Measurements from ENCODE around the gene SLC12A8. TPM values are rescaled to one million over a fixed set of nuclear protein-coding genes. Genes with fewer than 3 reads are reported as not detected.
A peak's percentile ranks its signal among the peaks of the same experiment; 100 is the strongest.

Gene SLC12A8
- total RNA-seq, 1 donor from 2014 or later = 0.58 TPM

GRCh38 chr3:125206934-125207333, 5.6 kb downstream of the SLC12A8 start:
- no peak overlapping the region for H3K27ac Mint-ChIP-seq
- H3K4me3 Mint-ChIP-seq = no peak overlapping the region
- no peak for DNase-seq
- peaks cover 1% of the 10 kb centered on the region for H3K4me1 Mint-ChIP-seq
- ChIA-PET CTCF (no interaction called here), POLR2A (no interaction called here)
- TF ChIP-seq CTCF (IDR thresholded peaks at IDR 0.05) = no peak
- peaks cover 20% of the 10 kb centered on the region for H3K27me3 Mint-ChIP-seq
- no peaks in the 10 kb centered on the region for H3K36me3 Mint-ChIP-seq (ENCODE audit: low read depth)
- intact Hi-C loops (cut with micrococcal nuclease) = no loop called here
- no peak for ATAC-seq (ENCODE audit: low read depth)
- peaks cover 6% of the 10 kb centered on the region for H3K9me3 Mint-ChIP-seq

- H3K36me3 Mint-ChIP-seq (ENCODE audit: low read depth) = no peaks in the 10 kb centered on the region
- ChIA-PET POLR2A (no interaction called here), CTCF (no interaction called here)
- intact Hi-C loops (cut with micrococcal nuclease) = loop anchor here (2.0 kb wide), 1 partner anchor 209 kb away; no protein-coding TSS in a partner anchor
- H3K27me3 Mint-ChIP-seq = peaks cover 3% of the 10 kb centered on the region
- DNase-seq = no peak
- H3K27ac Mint-ChIP-seq = no peak overlapping the region
- peaks cover 6% of the 10 kb centered on the region for H3K9me3 Mint-ChIP-seq
- H3K4me1 Mint-ChIP-seq = peaks cover 8% of the 10 kb centered on the region
- no peak for ATAC-seq (ENCODE audit: low read depth)
- H3K4me3 Mint-ChIP-seq = no peak overlapping the region
- TF ChIP-seq CTCF (IDR thresholded peaks at IDR 0.05) = no peak
Measured at GRCh38 chr3:125203731-125204130, 8.8 kb downstream of the SLC12A8 start.

GRCh38 chr3:125202197-125202596, 10.4 kb downstream of the SLC12A8 start:
- TF ChIP-seq CTCF (IDR thresholded peaks at IDR 0.05) = no peak
- H3K4me1 Mint-ChIP-seq = peaks cover 8% of the 10 kb centered on the region
- H3K27me3 Mint-ChIP-seq = peaks cover 3% of the 10 kb centered on the region
- ATAC-seq (ENCODE audit: low read depth) (peak; percentile 50), DNase-seq (no peak)
- H3K36me3 Mint-ChIP-seq (ENCODE audit: low read depth) = no peaks in the 10 kb centered on the region
- intact Hi-C loops (cut with micrococcal nuclease) = loop anchor here (1.0 to 2.0 kb wide), 2 partner anchors 207 to 274 kb away; no protein-coding TSS in a partner anchor
- H3K27ac Mint-ChIP-seq = no peak overlapping the region
- ChIA-PET CTCF (interaction anchor here (0.6 to 2.3 kb wide), 2 partner anchors 9 to 207 kb away, joined by 3 to 10 read pairs; no protein-coding TSS in a partner anchor), POLR2A (no interaction called here)
- H3K9me3 Mint-ChIP-seq = peaks cover 6% of the 10 kb centered on the region
- H3K4me3 Mint-ChIP-seq = no peak overlapping the region

- Mint-ChIP-seq H3K27ac (no peak overlapping the region), H3K4me1 (peaks cover 8% of the 10 kb centered on the region), H3K4me3 (no peak overlapping the region), H3K27me3 (peaks cover 3% of the 10 kb centered on the region), H3K9me3 (peaks cover 6% of the 10 kb centered on the region), H3K36me3 (ENCODE audit: low read depth) (no peaks in the 10 kb centered on the region)
- no peak for ATAC-seq (ENCODE audit: low read depth)
- no peak for TF ChIP-seq CTCF (IDR thresholded peaks at IDR 0.05)
- no peak for DNase-seq
- POLR2A ChIA-PET = no interaction called here
- intact Hi-C loops (cut with micrococcal nuclease) = no loop called here
- CTCF ChIA-PET = no interaction called here
Measured at GRCh38 chr3:125200731-125201139, 11.8 kb downstream of the SLC12A8 start.

- Mint-ChIP-seq H3K4me3 (no peak overlapping the region), H3K27ac (no peak overlapping the region)
Measured at GRCh38 chr3:125194849-125195601, 17.5 kb downstream of the SLC12A8 start.

More at GRCh38 chr3:125194849-125195601, 17.5 kb downstream of the SLC12A8 start:
- ATAC-seq (ENCODE audit: low read depth) (no peak), DNase-seq (no peak)
- CTCF ChIA-PET = no interaction called here
- Mint-ChIP-seq H3K27me3 (peaks cover 4% of the 10 kb centered on the region), H3K36me3 (ENCODE audit: low read depth) (no peaks in the 10 kb centered on the region), H3K4me1 (peaks cover 13% of the 10 kb centered on the region), H3K9me3 (no peaks in the 10 kb centered on the region)
- TF ChIP-seq CTCF (IDR thresholded peaks at IDR 0.05) = no peak
- intact Hi-C loops (cut with micrococcal nuclease) = no loop called here
- POLR2A ChIA-PET = no interaction called here
